Transverse colon (tissue), 3 donors: ENCODE results near the gene CATSPERE.

Experiments used
- EP300 ChIP-seq: sonication (generic); formaldehyde crosslinking; IDR thresholded peaks from one replicate; pipeline ENCODE4 v1.6.1; 2017; ENCODE audit warnings: antibody characterized with exemption, low read depth
- POLR2A ChIP-seq: fragments of 450-650 bp; IDR thresholded peaks from one replicate; pipeline ENCODE4 v1.6.1; 2016; ENCODE audit warnings: antibody characterized with exemption, mild to moderate bottlenecking, moderate library complexity
- TF ChIP-seq, protein P1 (sequence below), 5 experiments: fragments of 200-600 bp in 3 of 5; fragments of 450-650 bp in 2 of 5; sonication (generic) in 3 of 5; IDR thresholded peaks; 1 replicate in 2 of 5; 2 replicates in 3 of 5; pipeline ENCODE4 v1.5.1; 2016 to 2017; ENCODE audit warnings: antibody characterized with exemption in 5 of 5, inconsistent platforms in 3 of 5, mild to moderate bottlenecking in 2 of 5, moderate library complexity in 1 of 5

- TF ChIP-seq, protein P1, sequence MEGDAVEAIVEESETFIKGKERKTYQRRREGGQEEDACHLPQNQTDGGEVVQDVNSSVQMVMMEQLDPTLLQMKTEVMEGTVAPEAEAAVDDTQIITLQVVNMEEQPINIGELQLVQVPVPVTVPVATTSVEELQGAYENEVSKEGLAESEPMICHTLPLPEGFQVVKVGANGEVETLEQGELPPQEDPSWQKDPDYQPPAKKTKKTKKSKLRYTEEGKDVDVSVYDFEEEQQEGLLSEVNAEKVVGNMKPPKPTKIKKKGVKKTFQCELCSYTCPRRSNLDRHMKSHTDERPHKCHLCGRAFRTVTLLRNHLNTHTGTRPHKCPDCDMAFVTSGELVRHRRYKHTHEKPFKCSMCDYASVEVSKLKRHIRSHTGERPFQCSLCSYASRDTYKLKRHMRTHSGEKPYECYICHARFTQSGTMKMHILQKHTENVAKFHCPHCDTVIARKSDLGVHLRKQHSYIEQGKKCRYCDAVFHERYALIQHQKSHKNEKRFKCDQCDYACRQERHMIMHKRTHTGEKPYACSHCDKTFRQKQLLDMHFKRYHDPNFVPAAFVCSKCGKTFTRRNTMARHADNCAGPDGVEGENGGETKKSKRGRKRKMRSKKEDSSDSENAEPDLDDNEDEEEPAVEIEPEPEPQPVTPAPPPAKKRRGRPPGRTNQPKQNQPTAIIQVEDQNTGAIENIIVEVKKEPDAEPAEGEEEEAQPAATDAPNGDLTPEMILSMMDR (IDR thresholded peaks at IDR 0.05) = no peak
- TF ChIP-seq EP300 (no peak), POLR2A (no peak)
These were observed 124.8 kb downstream of the CATSPERE start for GRCh38 chr1:244585867-244586266.
